HepG2 (cell line): ENCODE measurements around the gene STPG4. TPM values are rescaled to one million over a fixed set of nuclear protein-coding genes. Genes with fewer than 3 reads are reported as not detected.

Source experiments
- ATAC-seq: fragments of 200-7000 bp; cut with Tn5 transposase; 3 replicates; pipeline ENCODE4 v1.9.1; 2020; ENCODE audit warnings: mild to moderate bottlenecking, moderate library complexity
- BruUV-seq: library from RNA; stranded (reverse); fragments of 400-500 nt; replicated peaks from 2 replicates; lab custom pipeline; 2021; lab: Mats Ljungman, UMichigan
- CTCF ChIA-PET: fragments of 300-600 bp; formaldehyde crosslinking; extraction: SDS; loops from one replicate; lab custom pipeline; 2021; ENCODE audit warnings: low total read pairs, inconsistent platforms, low intra/inter-chr PET ratio; lab: Yijun Ruan, JAX
- POLR2A ChIA-PET: fragments of 350-600 bp; sonication (Branson Sonifier 250); formaldehyde crosslinking; loops from one replicate; lab custom pipeline; 2020; ENCODE audit warnings: antibody characterized with exemption, inconsistent platforms; lab: Yijun Ruan, JAX
- DNase-seq: peaks from one replicate; pipeline ENCODE4 v3.0.0-alpha.2; 2015; ENCODE audit warnings: low spot score
- FAIRE-seq: peaks from 3 replicates; lab custom pipeline; 2011; peaks lifted over from hg19 to GRCh38; lab: Jason Lieb, UNC
- H2AFZ ChIP-seq: one replicate; pipeline ENCODE4 v1.6.1; 2011; ENCODE audit warnings: low read length, inconsistent platforms
- H3K27ac ChIP-seq: fragments of 300-600 bp; 3 replicates; pipeline ENCODE4 v1.8.0; 2011; ENCODE audit warnings: mixed run types, mild to moderate bottlenecking, mixed read lengths, low read length, inconsistent platforms; ENCODE audit not compliant: insufficient read depth; ENCODE audit errors: extremely low read length
- H3K27me3 ChIP-seq, 2 experiments: fragments of 200-600 bp in 1 of 2; 2 replicates in 1 of 2; 3 replicates in 1 of 2; pipeline versions ENCODE4 v1.6.0 to v1.8.0; 2011; ENCODE audit warnings: low read length in 2 of 2, mild to moderate bottlenecking in 2 of 2, moderate library complexity in 2 of 2, inconsistent platforms in 1 of 2; ENCODE audit not compliant: insufficient read depth in 2 of 2, control insufficient read depth in 1 of 2
- H3K36me3 ChIP-seq, 2 experiments: fragments of 200-600 bp in 1 of 2; replicated peaks in 1 of 2; 2 replicates in 1 of 2; 3 replicates in 1 of 2; pipeline versions ENCODE4 v1.5.1 to v1.8.0; 2011; ENCODE audit warnings: low read length in 2 of 2, inconsistent platforms in 1 of 2; ENCODE audit not compliant: insufficient read depth in 2 of 2, control insufficient read depth in 1 of 2
- H3K4me1 ChIP-seq: 2 replicates; pipeline ENCODE4 v1.5.1; 2012; ENCODE audit warnings: low read length, inconsistent platforms; ENCODE audit not compliant: insufficient read depth
- H3K4me2 ChIP-seq: 2 replicates; pipeline ENCODE4 v1.6.0; 2011; ENCODE audit warnings: low read depth, low read length, inconsistent platforms
- H3K4me3 ChIP-seq, 3 experiments: fragments of 200-600 bp in 1 of 3; sonication (generic), shearing (Covaris generic) in 1 of 3; replicated peaks in 1 of 3; 2 replicates each; pipeline ENCODE4 v1.5.1; 2011 to 2016; ENCODE audit warnings: low read length in 3 of 3, inconsistent platforms in 2 of 3, low read depth in 2 of 3, mild to moderate bottlenecking in 2 of 3, control low read depth in 1 of 3, mixed read lengths in 1 of 3; ENCODE audit not compliant: insufficient read depth in 1 of 3
- H3K79me2 ChIP-seq: one replicate; pipeline ENCODE4 v1.6.1; 2011; ENCODE audit warnings: low read length, inconsistent platforms; ENCODE audit not compliant: insufficient read depth
- H3K9ac ChIP-seq: 2 replicates; pipeline ENCODE4 v1.6.0; 2011; ENCODE audit warnings: mild to moderate bottlenecking, low read depth, low read length, inconsistent platforms; ENCODE audit not compliant: insufficient read depth
- H3K9me3 ChIP-seq: 2 replicates; pipeline ENCODE4 v1.5.1; 2012; ENCODE audit warnings: mild to moderate bottlenecking, low read length
- H4K20me1 ChIP-seq: 2 replicates; pipeline ENCODE4 v1.6.0; 2011; ENCODE audit warnings: inconsistent platforms, mild to moderate bottlenecking, low read length, moderate library complexity; ENCODE audit not compliant: insufficient read depth
- GATAD1 ChIP-seq: IDR thresholded peaks from 2 replicates; pipeline ENCODE4 v1.6.1; 2016; ENCODE audit warnings: missing genetic modification reagents, missing compliant biosample characterization
- GATAD2A ChIP-seq: IDR thresholded peaks from 2 replicates; pipeline ENCODE4 v1.6.1; 2016
- HDAC2 ChIP-seq: sonication (generic); formaldehyde crosslinking; IDR thresholded peaks from 2 replicates; pipeline ENCODE4 v1.4.0; 2020; ENCODE audit warnings: missing genetic modification reagents
- MED1 ChIP-seq: sonication (generic); formaldehyde crosslinking; IDR thresholded peaks from 2 replicates; pipeline ENCODE4 v1.4.0; 2020; ENCODE audit warnings: missing genetic modification reagents
- NCOA5 ChIP-seq: sonication (generic); formaldehyde crosslinking; IDR thresholded peaks from 2 replicates; pipeline ENCODE4 v1.4.0; 2020; ENCODE audit warnings: missing genetic modification reagents
- NR2C2 ChIP-seq: sonication (generic); formaldehyde crosslinking; IDR thresholded peaks from 2 replicates; pipeline ENCODE4 v1.4.0; 2020; ENCODE audit warnings: missing genetic modification reagents, mild to moderate bottlenecking, moderate library complexity, borderline replicate concordance
- PITX1 ChIP-seq: sonication (generic); formaldehyde crosslinking; IDR thresholded peaks from 2 replicates; pipeline ENCODE4 v1.5.1; 2020; ENCODE audit warnings: mild to moderate bottlenecking, missing genetic modification reagents
- POLR2G ChIP-seq: fragments of 200-400 bp; formaldehyde crosslinking; IDR thresholded peaks from 2 replicates; pipeline ENCODE4 v1.6.1; 2018; ENCODE audit warnings: mild to moderate bottlenecking, low read depth, low read length, moderate library complexity
- RAD21 ChIP-seq: fragments of 450-650 bp; formaldehyde crosslinking; IDR thresholded peaks from 2 replicates; pipeline ENCODE4 v1.5.0; 2020; ENCODE audit warnings: mild to moderate bottlenecking
- SOX5 ChIP-seq: IDR thresholded peaks from 2 replicates; pipeline ENCODE4 v1.6.1; 2016; ENCODE audit warnings: borderline replicate concordance
- ZKSCAN8 ChIP-seq: IDR thresholded peaks from 2 replicates; pipeline ENCODE4 v1.6.1; 2016; ENCODE audit warnings: borderline replicate concordance, missing genetic modification reagents, missing compliant biosample characterization
- ZMYM4 ChIP-seq: sonication (generic); formaldehyde crosslinking; IDR thresholded peaks from 2 replicates; pipeline ENCODE4 v1.8.1; 2023; ENCODE audit warnings: mild to moderate bottlenecking, missing genetic modification reagents
- ZNF652 ChIP-seq: IDR thresholded peaks from 2 replicates; pipeline ENCODE4 v1.6.1; 2016; ENCODE audit warnings: low read depth, borderline replicate concordance
- WGBS: methylation state at CpG from one replicate; pipeline ENCODE4 v1.1.6; 2017; ENCODE audit warnings: low lambda C conversion rate; 5-methylcytosine and 5-hydroxymethylcytosine counted together
- in situ Hi-C: cut with HindIII; loops from 2 replicates; pipeline ENCODE4 v1.10.0; 2017; ENCODE audit warnings: low pct_unique_long_range_greater_than_20kb; ENCODE audit not compliant: extremely low pct_ligation_motif_present
- intact Hi-C: fragments of 100-400 bp; cut with micrococcal nuclease; formaldehyde crosslinking; loops from one replicate; pipeline ENCODE4 v1.10.0; 2022; ENCODE audit not compliant: unreplicated experiment
- polyA plus RNA-seq, 8 experiments: library from polyadenylated mRNA; depleted of rRNA in 3 of 8; stranded (reverse) in 7 of 8; unstranded in 1 of 8; fragments of >200 nt; fragmentation: Illumina TruSeq in 4 of 8; extraction: Trizol in 4 of 8; gene quantifications; 2 replicates each; pipeline versions ENCODE4 v1.2.1 to v1.2.3, GENCODE V29; 2011 to 2016; ENCODE audit warnings: low read depth in 4 of 8, missing spikeins in 1 of 8, mixed read lengths in 1 of 8; ENCODE audit not compliant: insufficient read depth in 1 of 8
- total RNA-seq, 5 experiments: library from RNA; depleted of rRNA; stranded (reverse); fragments of >200 nt; fragmentation: Illumina TruSeq; extraction: Trizol; gene quantifications; 2 replicates each; pipeline ENCODE4 v1.2.3, GENCODE V29; 2016; ENCODE audit warnings: low read depth in 1 of 5
- TF ChIP-seq, protein P1 (sequence below): IDR thresholded peaks from 2 replicates; pipeline ENCODE4 v1.6.1; 2016; ENCODE audit warnings: low read depth
- TF ChIP-seq, protein P2 (sequence below), 2 experiments: sonication (generic) in 1 of 2; formaldehyde crosslinking in 1 of 2; IDR thresholded peaks; 2 replicates each; pipeline versions ENCODE4 v1.4.0 to v1.6.1; 2018 to 2020; ENCODE audit warnings: missing genetic modification reagents in 2 of 2, borderline replicate concordance in 1 of 2, low read depth in 1 of 2, mild to moderate bottlenecking in 1 of 2, missing biosample characterization in 1 of 2
- TF ChIP-seq, protein P3 (sequence below): sonication (generic); formaldehyde crosslinking; IDR thresholded peaks from 2 replicates; pipeline ENCODE4 v1.4.0; 2020; ENCODE audit warnings: low read depth, mild to moderate bottlenecking, missing genetic modification reagents
- TF ChIP-seq, protein P4 (sequence below): sonication (generic); formaldehyde crosslinking; IDR thresholded peaks from 2 replicates; pipeline ENCODE4 v1.4.0; 2020; ENCODE audit warnings: missing genetic modification reagents

STPG4 gene
- total and polyA plus RNA-seq, 2 of the 13 experiments (the other 11 are each of a cell fraction or from before 2014, with no cell fraction given), result 0.11 to 0.15 TPM

DNA sequence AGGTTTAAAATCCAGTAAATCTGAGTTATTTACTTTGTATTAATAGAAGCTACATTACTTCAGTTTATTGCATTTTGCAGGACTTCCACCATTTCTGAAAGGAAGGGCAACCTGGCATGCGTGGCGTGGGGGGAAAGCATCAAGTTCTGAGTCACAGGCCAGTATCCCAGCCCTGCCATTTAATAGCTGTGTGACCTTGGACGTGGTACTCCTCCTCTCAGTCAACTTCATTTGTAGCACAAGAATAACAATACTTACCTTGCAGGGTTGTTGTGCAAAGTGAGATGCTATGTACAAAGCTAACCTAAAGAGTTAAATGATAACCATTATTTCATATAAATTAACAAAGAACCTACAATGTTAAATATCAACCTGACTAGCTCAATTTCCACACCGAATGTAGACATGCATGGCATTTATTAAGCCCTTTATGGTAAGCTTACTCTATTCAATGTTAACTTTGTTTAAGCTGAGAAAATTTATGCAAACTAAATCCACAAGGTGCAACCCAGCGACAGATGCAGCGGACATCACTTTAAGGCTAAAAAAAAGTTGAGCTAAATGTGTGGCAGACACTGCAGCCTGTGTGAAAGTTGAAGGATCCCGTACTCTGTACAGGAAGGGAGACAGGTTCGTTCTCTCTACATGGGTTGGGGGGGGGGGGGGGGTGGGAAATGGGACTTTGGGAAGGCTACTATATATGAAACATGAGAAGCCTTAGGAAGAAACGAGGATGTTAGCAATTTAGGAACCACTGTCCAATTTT is 17.2 kb upstream of the STPG4 start:
- peak overlapping the region; percentile 96 for H3K4me2 ChIP-seq
- H3K36me3 ChIP-seq, result peaks cover 6 to 21% of the 10 kb centered on the region in 2 experiments
- no peak overlapping the region; the same call in 1 of the 2 replicates for H3K9ac ChIP-seq
- peaks cover 78% of the 10 kb centered on the region for H4K20me1 ChIP-seq
- in situ Hi-C loops, result loop anchor here (5.0 kb wide), 1 partner anchor 150 kb away; no protein-coding TSS in a partner anchor
- BruUV-seq, result no TSS peak
- H3K9me3 ChIP-seq, result no peaks in the 10 kb centered on the region
- POLR2A ChIA-PET, result interaction anchor here (0.6 to 1.8 kb wide), 15 partner anchors 8 to 216 kb away, joined by 3 to 12 read pairs (median 4); no protein-coding TSS in a partner anchor
- H3K4me3 ChIP-seq, result peak overlapping the region; percentile 25 to 99 (median 97); a peak in 5 of 6 replicates
- 53% methylated on average over 9 of the region's 9 CpGs for WGBS
- peaks cover 70% of the 10 kb centered on the region for H3K4me1 ChIP-seq
- FAIRE-seq (peak; percentile 52), DNase-seq (peak; percentile 72), ATAC-seq (no peak)
- H2AFZ ChIP-seq, result no peak overlapping the region
- peaks cover 0 to 2% of the 10 kb centered on the region in 2 experiments; a peak in 1 of 5 replicates for H3K27me3 ChIP-seq
- CTCF ChIA-PET, result no interaction called here
- H3K27ac ChIP-seq, result peak overlapping the region; percentile 66
- intact Hi-C loops, result loop anchor here (1.0 to 2.0 kb wide), 2 partner anchors 102 to 183 kb away; no protein-coding TSS in a partner anchor
- H3K79me2 ChIP-seq, result peaks cover 89% of the 10 kb centered on the region
- peak; percentile 83 for TF ChIP-seq ZNF652
- no peak for TF ChIP-seq NCOA5 (CRISPR knock-in tag)
- TF ChIP-seq NR2C2 (CRISPR knock-in tag), result 0 out of 2 replicates have a peak, but pooled peaks have one; percentile 16
- 0 out of 2 replicates have a peak, but pooled peaks have one; percentile 15 for TF ChIP-seq PITX1 (CRISPR knock-in tag)
- TF ChIP-seq, protein P1, sequence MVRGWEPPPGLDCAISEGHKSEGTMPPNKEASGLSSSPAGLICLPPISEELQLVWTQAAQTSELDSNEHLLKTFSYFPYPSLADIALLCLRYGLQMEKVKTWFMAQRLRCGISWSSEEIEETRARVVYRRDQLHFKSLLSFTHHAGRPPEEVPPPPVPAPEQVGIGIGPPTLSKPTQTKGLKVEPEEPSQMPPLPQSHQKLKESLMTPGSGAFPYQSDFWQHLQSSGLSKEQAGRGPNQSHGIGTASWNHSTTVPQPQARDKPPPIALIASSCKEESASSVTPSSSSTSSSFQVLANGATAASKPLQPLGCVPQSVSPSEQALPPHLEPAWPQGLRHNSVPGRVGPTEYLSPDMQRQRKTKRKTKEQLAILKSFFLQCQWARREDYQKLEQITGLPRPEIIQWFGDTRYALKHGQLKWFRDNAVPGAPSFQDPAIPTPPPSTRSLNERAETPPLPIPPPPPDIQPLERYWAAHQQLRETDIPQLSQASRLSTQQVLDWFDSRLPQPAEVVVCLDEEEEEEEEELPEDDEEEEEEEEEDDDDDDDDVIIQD (CRISPR knock-in tag), result 0 out of 2 replicates have a peak, but pooled peaks have one; percentile 17
- TF ChIP-seq RAD21, result peak; percentile 16; the same call in 1 of the 2 replicates
- TF ChIP-seq SOX5 (CRISPR knock-in tag), result peak; percentile 56; the same call in 1 of the 2 replicates
- TF ChIP-seq, protein P2, sequence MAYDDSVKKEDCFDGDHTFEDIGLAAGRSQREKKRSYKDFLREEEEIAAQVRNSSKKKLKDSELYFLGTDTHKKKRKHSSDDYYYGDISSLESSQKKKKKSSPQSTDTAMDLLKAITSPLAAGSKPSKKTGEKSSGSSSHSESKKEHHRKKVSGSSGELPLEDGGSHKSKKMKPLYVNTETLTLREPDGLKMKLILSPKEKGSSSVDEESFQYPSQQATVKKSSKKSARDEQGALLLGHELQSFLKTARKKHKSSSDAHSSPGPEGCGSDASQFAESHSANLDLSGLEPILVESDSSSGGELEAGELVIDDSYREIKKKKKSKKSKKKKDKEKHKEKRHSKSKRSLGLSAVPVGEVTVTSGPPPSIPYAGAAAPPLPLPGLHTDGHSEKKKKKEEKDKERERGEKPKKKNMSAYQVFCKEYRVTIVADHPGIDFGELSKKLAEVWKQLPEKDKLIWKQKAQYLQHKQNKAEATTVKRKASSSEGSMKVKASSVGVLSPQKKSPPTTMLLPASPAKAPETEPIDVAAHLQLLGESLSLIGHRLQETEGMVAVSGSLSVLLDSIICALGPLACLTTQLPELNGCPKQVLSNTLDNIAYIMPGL (CRISPR knock-in tag; IDR thresholded peaks at IDR 0.05; ENCODE audit: borderline replicate concordance in 1 of 2, low read depth in 1 of 2), result no peak
- 0 out of 2 replicates have a peak, but pooled peaks have one; percentile 13 for TF ChIP-seq GATAD1 (CRISPR knock-in tag)
- TF ChIP-seq, protein P3, sequence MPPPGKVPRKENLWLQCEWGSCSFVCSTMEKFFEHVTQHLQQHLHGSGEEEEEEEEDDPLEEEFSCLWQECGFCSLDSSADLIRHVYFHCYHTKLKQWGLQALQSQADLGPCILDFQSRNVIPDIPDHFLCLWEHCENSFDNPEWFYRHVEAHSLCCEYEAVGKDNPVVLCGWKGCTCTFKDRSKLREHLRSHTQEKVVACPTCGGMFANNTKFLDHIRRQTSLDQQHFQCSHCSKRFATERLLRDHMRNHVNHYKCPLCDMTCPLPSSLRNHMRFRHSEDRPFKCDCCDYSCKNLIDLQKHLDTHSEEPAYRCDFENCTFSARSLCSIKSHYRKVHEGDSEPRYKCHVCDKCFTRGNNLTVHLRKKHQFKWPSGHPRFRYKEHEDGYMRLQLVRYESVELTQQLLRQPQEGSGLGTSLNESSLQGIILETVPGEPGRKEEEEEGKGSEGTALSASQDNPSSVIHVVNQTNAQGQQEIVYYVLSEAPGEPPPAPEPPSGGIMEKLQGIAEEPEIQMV (CRISPR knock-in tag), result no peak
- peak; percentile 32; the same call in 1 of the 2 replicates for TF ChIP-seq POLR2G
- peak; percentile 29; the same call in 1 of the 2 replicates for TF ChIP-seq ZKSCAN8 (CRISPR knock-in tag)
- TF ChIP-seq HDAC2 (CRISPR knock-in tag), result peak; percentile 63; the same call in 1 of the 2 replicates
- TF ChIP-seq ZMYM4 (CRISPR knock-in tag), result peak; percentile 42; the same call in 1 of the 2 replicates
- peak; percentile 65; the same call in 1 of the 2 replicates for TF ChIP-seq GATAD2A
- peak; percentile 18; the same call in 1 of the 2 replicates for TF ChIP-seq MED1
- TF ChIP-seq, protein P4, sequence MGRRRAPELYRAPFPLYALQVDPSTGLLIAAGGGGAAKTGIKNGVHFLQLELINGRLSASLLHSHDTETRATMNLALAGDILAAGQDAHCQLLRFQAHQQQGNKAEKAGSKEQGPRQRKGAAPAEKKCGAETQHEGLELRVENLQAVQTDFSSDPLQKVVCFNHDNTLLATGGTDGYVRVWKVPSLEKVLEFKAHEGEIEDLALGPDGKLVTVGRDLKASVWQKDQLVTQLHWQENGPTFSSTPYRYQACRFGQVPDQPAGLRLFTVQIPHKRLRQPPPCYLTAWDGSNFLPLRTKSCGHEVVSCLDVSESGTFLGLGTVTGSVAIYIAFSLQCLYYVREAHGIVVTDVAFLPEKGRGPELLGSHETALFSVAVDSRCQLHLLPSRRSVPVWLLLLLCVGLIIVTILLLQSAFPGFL (CRISPR knock-in tag), result no peak
